Colon (tissue), 2 donors: ENCODE results near the gene CDC42EP4.
"Not testable (repeated sequence)": the region's sequence is repeated elsewhere in the genome, so short reads cannot be mapped to it uniquely, and the experiment has no call there.

Experiments
- FAIRE-seq: peaks from 2 replicates; lab custom pipeline; 2012; peaks lifted over from hg19 to GRCh38; lab: Jason Lieb, UNC
- donor health status: control.
- donor health status: control.

CDC42EP4 gene

DNA sequence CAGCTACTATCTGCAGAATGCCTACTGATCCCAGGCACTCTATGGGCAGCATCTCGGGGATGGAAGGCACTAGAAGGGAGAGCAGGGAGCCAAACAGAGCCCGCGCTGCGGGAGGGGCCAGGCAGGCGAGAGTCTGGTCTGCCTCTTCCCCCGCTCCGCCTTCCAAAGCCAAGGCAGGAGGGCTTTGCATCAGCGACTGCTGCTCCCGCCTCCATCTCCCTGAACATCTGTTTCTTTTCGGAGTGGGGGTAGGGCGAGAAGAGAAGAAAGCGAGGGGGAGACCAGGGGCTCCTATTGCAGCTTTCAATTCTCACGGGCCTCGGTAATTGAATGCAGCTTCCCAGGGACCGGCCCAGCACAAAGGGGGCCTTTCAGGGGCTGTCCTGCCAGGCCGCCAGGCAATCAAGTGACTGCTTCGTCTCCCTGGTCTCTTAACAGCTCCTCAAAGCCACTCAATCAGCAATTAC is 31.4 kb upstream of the CDC42EP4 start:
- no peak for FAIRE-seq

GRCh38 chr17:73342541-73343167 is 30.9 kb upstream of the CDC42EP4 start:
- no peak for FAIRE-seq

DNA sequence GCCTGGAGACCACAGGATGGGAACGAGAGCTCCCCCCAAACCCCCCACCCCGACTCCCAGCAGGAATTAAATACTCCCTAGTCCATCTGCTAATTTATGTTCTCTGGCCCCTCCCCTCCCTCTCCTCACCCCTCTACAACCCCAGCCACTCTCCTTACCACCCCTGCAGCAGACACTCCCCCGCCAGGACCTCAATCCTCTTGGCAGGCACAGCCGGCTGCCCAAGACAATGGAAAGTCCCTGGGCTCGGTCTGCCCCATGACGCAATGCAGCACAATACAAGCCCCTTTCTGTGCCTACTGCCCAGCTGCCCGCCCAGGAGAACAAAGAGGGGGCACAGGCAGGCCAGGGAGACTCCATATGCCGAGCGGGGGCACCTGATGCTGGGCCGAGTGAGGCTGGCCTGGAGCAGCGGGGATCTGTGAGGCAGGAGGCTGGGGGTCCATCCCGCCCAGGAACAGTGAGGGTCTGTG is 30.3 kb upstream of the CDC42EP4 start:
- FAIRE-seq: no peak

DNA sequence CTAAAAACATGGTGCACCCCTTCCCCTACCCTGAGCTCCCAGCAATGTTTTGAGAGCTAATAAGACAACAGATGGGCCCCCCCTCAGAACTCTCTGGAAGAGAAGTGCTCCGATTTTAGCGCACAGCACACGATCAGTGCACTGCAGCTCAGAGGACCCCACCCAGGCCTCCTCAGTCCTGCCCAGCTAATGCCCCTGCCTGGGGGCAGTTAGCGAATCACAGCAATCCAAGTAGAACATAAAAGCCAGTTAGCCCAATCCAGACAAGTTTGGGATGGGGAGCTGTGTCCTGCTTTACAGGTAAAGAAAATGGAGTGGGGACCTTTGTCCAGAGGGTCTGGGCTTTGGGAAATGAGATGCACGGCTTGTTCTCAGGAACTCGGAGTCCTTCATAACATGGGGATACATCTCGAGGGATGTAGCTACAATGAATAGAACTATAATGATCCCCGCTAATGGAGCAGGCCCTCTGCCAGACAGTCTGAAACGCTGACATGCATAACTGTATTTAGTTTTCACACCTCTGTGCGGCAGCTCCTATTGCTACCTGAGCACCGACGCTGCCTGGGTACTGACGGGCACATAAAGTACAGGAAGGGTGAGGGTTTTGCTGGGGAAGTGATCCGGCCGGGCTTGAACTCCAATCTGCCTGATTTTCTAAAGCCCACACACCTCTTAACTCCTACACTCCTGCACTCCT is 29.7 kb upstream of the CDC42EP4 start:
- no peak for FAIRE-seq

DNA sequence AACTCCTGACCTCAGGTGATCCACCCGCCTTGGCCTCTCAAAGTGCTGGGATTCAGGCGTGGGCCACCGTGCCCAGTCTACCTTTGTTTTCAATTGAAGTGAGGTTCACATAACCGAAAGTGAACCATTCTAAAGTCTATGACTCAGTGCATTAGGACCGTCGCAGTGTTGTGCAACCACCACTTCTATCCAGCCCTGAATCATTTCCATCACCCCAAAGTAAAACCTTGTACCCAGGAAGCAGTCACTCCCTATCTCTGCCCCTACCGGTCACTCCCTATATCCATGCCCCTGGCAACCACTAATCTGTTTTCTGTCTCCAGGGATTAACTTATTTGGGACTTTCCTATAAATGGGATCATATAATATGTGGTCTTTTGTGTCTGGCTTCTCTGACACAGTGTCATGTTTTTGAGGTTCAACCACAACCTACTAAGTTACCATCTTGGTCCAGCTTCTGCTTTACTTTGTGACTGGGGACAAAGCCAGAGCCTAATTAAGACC is 28.3 kb upstream of the CDC42EP4 start:
- no peak for FAIRE-seq

- FAIRE-seq: no peak
These were observed 26.9 kb upstream of the CDC42EP4 start for GRCh38 chr17:73338566-73339197.

DNA sequence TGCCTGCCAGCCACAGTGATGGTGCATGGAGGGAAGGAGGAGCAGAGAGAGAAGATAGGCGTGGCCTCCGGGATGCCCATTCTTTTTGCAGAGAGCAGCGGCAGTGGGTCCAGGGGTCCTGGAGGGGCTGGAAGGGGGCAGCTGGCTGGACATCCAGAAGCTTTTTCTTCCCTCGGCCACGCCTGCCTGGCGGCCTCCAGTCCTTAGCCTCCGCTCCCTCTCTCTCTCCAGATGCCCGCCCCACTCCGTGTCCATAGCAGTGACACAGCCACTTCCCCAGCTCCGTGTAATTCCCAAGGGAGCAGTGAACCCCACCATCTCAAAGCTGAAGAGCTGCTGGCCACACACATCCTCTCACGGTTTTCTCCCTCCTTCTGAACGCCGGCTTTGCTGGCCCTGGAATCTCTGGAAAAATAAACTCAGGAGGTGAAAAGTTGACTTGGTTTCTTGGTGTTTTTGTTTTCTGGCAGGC is 26.3 kb upstream of the CDC42EP4 start:
- FAIRE-seq: no peak

- no peak for FAIRE-seq
These were observed 25.5 kb upstream of the CDC42EP4 start for GRCh38 chr17:73337330-73337710.

GRCh38 chr17:73336408-73337329 is 24.9 kb upstream of the CDC42EP4 start:
- FAIRE-seq: no peak

- FAIRE-seq: no peak
These were observed 24.0 kb upstream of the CDC42EP4 start for GRCh38 chr17:73335591-73336407.

- FAIRE-seq: no peak
These were observed 23.1 kb upstream of the CDC42EP4 start for GRCh38 chr17:73334771-73335513.

DNA sequence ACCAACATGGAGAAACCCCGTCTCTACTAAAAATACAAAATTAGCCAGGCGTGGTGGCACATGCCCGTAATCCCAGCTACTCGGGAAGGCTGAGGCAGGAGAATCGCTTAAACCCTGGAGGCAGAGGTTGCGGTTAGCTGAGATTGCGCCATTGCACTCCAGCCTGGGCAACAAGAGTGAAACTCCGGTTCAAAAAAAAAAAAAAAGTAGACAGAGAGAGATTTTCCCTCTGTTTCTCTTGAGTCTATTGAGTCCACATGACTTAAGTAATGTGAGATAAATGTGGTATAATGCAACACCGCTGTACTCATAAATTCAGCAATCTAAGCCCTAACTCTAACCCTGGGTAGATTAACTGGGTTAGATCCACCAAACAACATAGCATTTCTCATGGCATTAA is 21.6 kb upstream of the CDC42EP4 start:
- not testable (repeated sequence) for FAIRE-seq

- no peak for FAIRE-seq
These were observed 19.3 kb upstream of the CDC42EP4 start for GRCh38 chr17:73331060-73331459.

GRCh38 chr17:73327676-73328075 is 15.9 kb upstream of the CDC42EP4 start:
- FAIRE-seq: no peak

- no peak for FAIRE-seq
These were observed 13.7 kb upstream of the CDC42EP4 start for GRCh38 chr17:73325527-73325842.

DNA sequence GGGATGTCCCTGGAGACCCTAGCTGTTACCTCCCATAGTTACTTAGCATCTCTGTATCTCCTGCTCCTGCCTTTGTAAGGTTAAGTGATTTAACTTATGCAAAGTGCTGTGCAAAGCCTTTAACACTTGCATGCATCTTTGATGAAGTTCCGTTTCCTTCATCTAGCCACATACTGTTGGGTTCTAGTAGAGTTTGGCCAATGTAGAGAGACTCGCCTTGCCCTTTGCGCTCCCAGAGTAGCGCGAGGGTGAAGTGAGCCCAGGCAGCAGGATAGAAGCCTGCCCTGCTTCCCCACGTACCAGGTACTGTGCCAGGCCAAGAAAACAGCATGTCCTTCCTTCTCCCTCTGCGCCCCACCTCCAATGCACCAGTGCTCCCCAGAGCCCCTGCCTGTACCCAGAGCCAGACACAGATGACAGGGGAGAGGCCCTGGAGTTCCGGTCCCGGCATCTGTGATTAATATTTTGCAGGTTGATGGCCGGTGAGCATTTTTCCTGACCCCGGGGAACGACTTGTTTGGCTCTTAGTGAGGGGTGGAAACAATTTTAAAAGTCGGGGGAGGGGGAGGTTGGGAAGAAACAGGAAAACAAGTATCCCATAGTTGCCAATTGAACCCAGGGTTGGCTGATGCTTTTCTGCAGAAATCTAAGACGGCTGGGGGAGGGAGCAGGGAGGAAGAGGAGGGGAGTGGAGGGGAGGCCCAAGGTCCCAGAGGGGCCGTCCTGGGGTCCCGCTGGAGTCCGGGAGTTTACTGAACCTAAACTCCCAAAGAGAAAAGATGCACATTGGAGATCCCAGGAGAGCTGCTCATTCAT is 13.1 kb upstream of the CDC42EP4 start:
- no peak for FAIRE-seq

DNA sequence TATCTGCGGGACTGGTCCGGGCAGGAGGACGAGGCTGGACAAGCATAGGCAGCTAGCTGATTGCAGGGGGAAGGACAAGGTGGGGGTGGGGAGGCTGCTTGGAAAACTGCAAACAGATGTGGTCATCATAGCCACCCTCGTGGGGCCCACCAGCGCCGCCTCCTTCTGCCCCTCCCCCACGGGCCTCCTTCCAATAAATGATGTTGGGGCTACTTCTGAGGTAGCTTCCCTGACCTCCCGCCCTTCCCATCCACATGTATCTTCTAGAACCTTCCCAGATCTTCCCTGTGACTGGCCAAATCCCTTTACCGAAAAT is 12.3 kb upstream of the CDC42EP4 start:
- FAIRE-seq: no peak

- FAIRE-seq: no peak
These were observed 11.8 kb upstream of the CDC42EP4 start for GRCh38 chr17:73323409-73324159.
